PC-9 (cell line): Measurements from ENCODE around the gene CREB1. TPM values are rescaled to one million over a fixed set of nuclear protein-coding genes. Genes with fewer than 3 reads are reported as not detected.

Source experiments
- Bru-seq: library from RNA; stranded (reverse); fragments of 400-500 nt; gene quantifications from one replicate; lab custom pipeline; 2021; lab: Mats Ljungman, UMichigan
- BruChase-seq, 2 experiments: library from RNA; stranded (reverse); fragments of 400-500 nt; gene quantifications; one replicate each; lab custom pipeline; 2021; lab: Mats Ljungman, UMichigan
- BruUV-seq: library from RNA; stranded (reverse); fragments of 400-500 nt; replicated peaks from 2 replicates; lab custom pipeline; 2021; lab: Mats Ljungman, UMichigan
- CTCF ChIA-PET: fragments of 300-600 bp; sonication (Branson Sonifier 250); formaldehyde crosslinking; loops from one replicate; lab custom pipeline; 2022; ENCODE audit warnings: antibody characterized with exemption; lab: Charles Lee
- POLR2A ChIA-PET: fragments of 300-600 bp; sonication (Branson Sonifier 250); formaldehyde crosslinking; loops from one replicate; lab custom pipeline; 2022; ENCODE audit warnings: antibody characterized with exemption; ENCODE audit not compliant: unreplicated experiment; lab: Charles Lee
- DNase-seq, 2 experiments: peaks; one replicate each; pipeline versions ENCODE4 v3.0.0 to v3.0.0-alpha.2; 2015 to 2022; ENCODE audit warnings: mixed read lengths in 1 of 2
- H2AFZ ChIP-seq: fragments of 200-600 bp; sonication (generic); 2 replicates; pipeline ENCODE4 v1.8.1; 2017; ENCODE audit warnings: antibody characterized with exemption
- H3F3A ChIP-seq: fragments of 200-600 bp; sonication (generic); 2 replicates; pipeline ENCODE4 v1.8.1; 2017; ENCODE audit warnings: antibody characterized with exemption, mild to moderate bottlenecking, low read depth; ENCODE audit not compliant: insufficient read depth
- H3K27ac ChIP-seq: fragments of 200-600 bp; sonication (generic); 2 replicates; pipeline ENCODE4 v1.6.1; 2016; ENCODE audit warnings: mixed run types
- H3K27me3 ChIP-seq: fragments of 200-600 bp; sonication (generic); 2 replicates; pipeline ENCODE4 v1.6.1; 2016; ENCODE audit warnings: low read depth, mixed run types; ENCODE audit not compliant: insufficient read depth
- H3K36me3 ChIP-seq: fragments of 200-600 bp; sonication (generic); 2 replicates; pipeline ENCODE4 v1.6.1; 2016; ENCODE audit warnings: low read depth, mixed run types
- H3K4me1 ChIP-seq: fragments of 200-600 bp; sonication (generic); replicated peaks from 2 replicates; pipeline ENCODE4 v1.6.1; 2016; ENCODE audit warnings: mixed run types; ENCODE audit not compliant: insufficient read depth
- H3K4me2 ChIP-seq: fragments of 200-600 bp; sonication (generic); 2 replicates; pipeline ENCODE4 v1.6.1; 2017; ENCODE audit warnings: mixed run types
- H3K4me3 ChIP-seq: fragments of 200-600 bp; sonication (generic); 2 replicates; pipeline ENCODE4 v1.6.1; 2016; ENCODE audit warnings: mixed run types
- H3K79me2 ChIP-seq: fragments of 200-600 bp; sonication (generic); 2 replicates; pipeline ENCODE4 v1.6.1; 2017; ENCODE audit warnings: low read depth, mixed run types
- H3K9me2 ChIP-seq: fragments of 200-600 bp; sonication (generic); 2 replicates; pipeline ENCODE4 v1.8.1; 2017; ENCODE audit warnings: mild to moderate bottlenecking; ENCODE audit not compliant: insufficient read depth
- H3K9me3 ChIP-seq: fragments of 200-600 bp; sonication (generic); 2 replicates; pipeline ENCODE4 v1.8.1; 2016; ENCODE audit warnings: low read depth; ENCODE audit not compliant: insufficient read depth
- H4K20me1 ChIP-seq: fragments of 200-600 bp; sonication (generic); 2 replicates; pipeline ENCODE4 v1.8.1; 2017; ENCODE audit not compliant: insufficient read depth
- EZH2 ChIP-seq: fragments of 200-600 bp; sonication (generic); IDR thresholded peaks from 2 replicates; pipeline ENCODE4 v1.8.0; 2017; ENCODE audit warnings: antibody characterized with exemption, low read depth
- intact Hi-C: fragments of 100-400 bp; cut with micrococcal nuclease; formaldehyde crosslinking; loops from one replicate; pipeline ENCODE4 v1.10.0; 2022; ENCODE audit not compliant: unreplicated experiment
- long read RNA-seq: library from polyadenylated mRNA; stranded (forward); transcript quantifications from one replicate; pipeline ENCODE4 v2.0.0, GENCODE V29; 2022
- total RNA-seq: library from RNA; stranded (reverse); gene quantifications from 2 replicates; pipeline ENCODE4 v1.2.3, GENCODE V29; 2021
- TF ChIP-seq, protein P1 (sequence below): fragments of 200-600 bp; sonication (generic); conservative IDR thresholded peaks from 2 replicates; pipeline ENCODE4 v1.6.1; 2017; ENCODE audit warnings: mixed run types, antibody characterized with exemption, mild to moderate bottlenecking, moderate library complexity

CREB1 gene
- 36.1 and 42.2 TPM in 2 replicates for total RNA-seq
- percentile 90 among the genes with signal in this experiment for Bru-seq, nascent RNA
- percentile 91 among the genes with signal in this experiment for BruChase-seq, experiment 1, labeled RNA remaining after a 2-hour chase
- BruChase-seq, experiment 2, labeled RNA remaining after a 6-hour chase = percentile 76 among the genes with signal in this experiment
- long read RNA-seq, full-length matches to known transcripts = 17 of 33 reads
- long read RNA-seq, partial matches to known transcripts = 8 of 33 reads
- long read RNA-seq, other reads (novel, unspliced or antisense) = 8 of 33 reads

- no peaks in the 10 kb centered on the region for H4K20me1 ChIP-seq
- ChIA-PET CTCF (no interaction called here), POLR2A (interaction anchor here (0.6 to 1.2 kb wide), 5 partner anchors 16 to 1847 kb away, joined by 3 to 6 read pairs (median 4); no protein-coding TSS in a partner anchor)
- H3K4me3 ChIP-seq = peak within 1 kb of the TSS; percentile 84
- TF ChIP-seq, protein P1, sequence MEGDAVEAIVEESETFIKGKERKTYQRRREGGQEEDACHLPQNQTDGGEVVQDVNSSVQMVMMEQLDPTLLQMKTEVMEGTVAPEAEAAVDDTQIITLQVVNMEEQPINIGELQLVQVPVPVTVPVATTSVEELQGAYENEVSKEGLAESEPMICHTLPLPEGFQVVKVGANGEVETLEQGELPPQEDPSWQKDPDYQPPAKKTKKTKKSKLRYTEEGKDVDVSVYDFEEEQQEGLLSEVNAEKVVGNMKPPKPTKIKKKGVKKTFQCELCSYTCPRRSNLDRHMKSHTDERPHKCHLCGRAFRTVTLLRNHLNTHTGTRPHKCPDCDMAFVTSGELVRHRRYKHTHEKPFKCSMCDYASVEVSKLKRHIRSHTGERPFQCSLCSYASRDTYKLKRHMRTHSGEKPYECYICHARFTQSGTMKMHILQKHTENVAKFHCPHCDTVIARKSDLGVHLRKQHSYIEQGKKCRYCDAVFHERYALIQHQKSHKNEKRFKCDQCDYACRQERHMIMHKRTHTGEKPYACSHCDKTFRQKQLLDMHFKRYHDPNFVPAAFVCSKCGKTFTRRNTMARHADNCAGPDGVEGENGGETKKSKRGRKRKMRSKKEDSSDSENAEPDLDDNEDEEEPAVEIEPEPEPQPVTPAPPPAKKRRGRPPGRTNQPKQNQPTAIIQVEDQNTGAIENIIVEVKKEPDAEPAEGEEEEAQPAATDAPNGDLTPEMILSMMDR = no peak; the same call in 1 of the 2 replicates
- peak within 1 kb of the TSS; percentile 93 for H3K4me2 ChIP-seq
- TSS peak; percentile 68 for BruUV-seq
- H2AFZ ChIP-seq = peak within 1 kb of the TSS; percentile 86
- peaks cover 34% of the 10 kb centered on the region for H3K4me1 ChIP-seq
- DNase-seq = peak; percentile 86 to 97
- intact Hi-C loops = loop anchor here (1.0 to 2.0 kb wide), 2 partner anchors 17 to 54 kb away; no protein-coding TSS in a partner anchor
- no peaks in the 10 kb centered on the region for H3K9me3 ChIP-seq
- H3K9me2 ChIP-seq = no peaks in the 10 kb centered on the region
- H3K27ac ChIP-seq = peak within 1 kb of the TSS; percentile 90
- no peaks in the 10 kb centered on the region for H3K36me3 ChIP-seq
- no peaks in the 10 kb centered on the region; the same call in 1 of the 2 replicates for H3F3A ChIP-seq
- no peaks in the 10 kb centered on the region for H3K27me3 ChIP-seq
- H3K79me2 ChIP-seq = peaks cover 46% of the 10 kb centered on the region
Observed at GRCh38 chr2:207529330-207530159, at the start of gene CREB1. CREB1 (plus strand) TSS chr2:207529962; CDS start chr2:207555636, 25,674 bp downstream.

DNA sequence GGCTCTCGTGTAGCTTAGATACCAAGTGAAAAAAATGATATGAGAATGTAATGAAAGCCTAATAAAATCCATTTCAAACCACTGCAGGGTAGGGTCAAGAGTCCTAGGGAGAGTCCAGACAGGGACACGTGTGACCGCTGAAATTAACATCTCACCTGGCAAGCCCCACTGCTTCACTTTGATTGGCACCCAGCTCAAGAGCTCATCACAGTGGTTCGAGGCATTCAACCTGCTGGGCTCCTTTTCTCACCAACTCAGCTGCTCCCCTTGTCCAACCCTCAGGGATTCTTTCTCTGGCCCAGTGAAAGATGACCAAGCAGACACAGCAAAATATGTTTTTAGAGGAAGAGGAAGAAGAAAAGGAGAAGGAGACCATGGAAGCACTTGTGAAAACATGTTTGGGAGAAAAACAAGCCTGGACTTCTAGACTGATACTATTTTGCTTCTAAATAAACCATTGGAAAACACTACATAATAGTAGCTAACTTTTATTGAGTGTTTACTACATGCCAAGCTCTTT is 49.2 kb upstream of the CREB1 start:
- H2AFZ ChIP-seq = no peak overlapping the region
- no peak overlapping the region for H3K4me2 ChIP-seq
- H3K9me3 ChIP-seq = no peaks in the 10 kb centered on the region
- no peaks in the 10 kb centered on the region for H3K9me2 ChIP-seq
- ChIA-PET CTCF (no interaction called here), POLR2A (interaction anchor here (0.5 to 0.7 kb wide), 2 partner anchors 254 to 752 kb away, joined by 3 to 8 read pairs; no protein-coding TSS in a partner anchor)
- no peaks in the 10 kb centered on the region for H3F3A ChIP-seq
- no peaks in the 10 kb centered on the region for H4K20me1 ChIP-seq
- no TSS peak for BruUV-seq
- no peak overlapping the region for H3K27ac ChIP-seq
- intact Hi-C loops = loop anchor here (10.0 kb wide), 1 partner anchor 94 kb away; no protein-coding TSS in a partner anchor
- H3K79me2 ChIP-seq = no peaks in the 10 kb centered on the region
- TF ChIP-seq, protein P1 = no peak
- TF ChIP-seq EZH2 = no peak
- H3K4me3 ChIP-seq = no peak overlapping the region
- DNase-seq = no peak
- no peaks in the 10 kb centered on the region for H3K27me3 ChIP-seq
- peaks cover 6% of the 10 kb centered on the region for H3K4me1 ChIP-seq
- no peaks in the 10 kb centered on the region for H3K36me3 ChIP-seq

GRCh38 chr2:207481924-207482323 is 47.8 kb upstream of the CREB1 start:
- POLR2A ChIA-PET = interaction anchor here (0.5 kb wide), 2 partner anchors 58 to 135 kb away, joined by 3 to 8 read pairs; no protein-coding TSS in a partner anchor
- intact Hi-C loops = loop anchor here (10.0 kb wide), 1 partner anchor 93 kb away; no protein-coding TSS in a partner anchor
- H3K36me3 ChIP-seq = no peaks in the 10 kb centered on the region
- peaks cover 6% of the 10 kb centered on the region for H3K4me1 ChIP-seq
- H2AFZ ChIP-seq = no peak overlapping the region
- H3K9me2 ChIP-seq = no peaks in the 10 kb centered on the region
- H3K27ac ChIP-seq = no peak overlapping the region
- TF ChIP-seq, protein P1 = no peak
- TF ChIP-seq EZH2 = no peak
- no peak overlapping the region for H3K4me2 ChIP-seq
- no peaks in the 10 kb centered on the region for H3K9me3 ChIP-seq
- H4K20me1 ChIP-seq = no peaks in the 10 kb centered on the region
- DNase-seq = no peak
- H3K4me3 ChIP-seq = no peak overlapping the region
- no peaks in the 10 kb centered on the region for H3K27me3 ChIP-seq
- H3F3A ChIP-seq = no peaks in the 10 kb centered on the region
- H3K79me2 ChIP-seq = no peaks in the 10 kb centered on the region
- no TSS peak for BruUV-seq
- CTCF ChIA-PET = no interaction called here
